ENCODE measurements around the gene GPR35.

GRCh38 chr2:240664622-240665021 lies 39.3 kb downstream of the GPR35 start:
- TF ChIP-seq CTCF (IDR thresholded peaks at IDR 0.05) (no peak), EP300 (IDR thresholded peaks at IDR 0.05) (no peak), POLR2A (IDR thresholded peaks at IDR 0.05) (no peak), POLR2AphosphoS5 (IDR thresholded peaks at IDR 0.05) (no peak)

Measured in sigmoid colon (tissue), 4 donors.